Activated CD4-positive, alpha-beta T cell treated with anti-CD3 and anti-CD28 coated beads for 24 hours (primary cell): ENCODE measurements around the gene ARHGEF40.

Experiments
- DNase-seq, 2 donors: peaks; one replicate each; pipeline ENCODE4 v3.0.0-alpha.2; 2020; ENCODE audit warnings: low read depth in 2 of 2

Gene ARHGEF40

DNA sequence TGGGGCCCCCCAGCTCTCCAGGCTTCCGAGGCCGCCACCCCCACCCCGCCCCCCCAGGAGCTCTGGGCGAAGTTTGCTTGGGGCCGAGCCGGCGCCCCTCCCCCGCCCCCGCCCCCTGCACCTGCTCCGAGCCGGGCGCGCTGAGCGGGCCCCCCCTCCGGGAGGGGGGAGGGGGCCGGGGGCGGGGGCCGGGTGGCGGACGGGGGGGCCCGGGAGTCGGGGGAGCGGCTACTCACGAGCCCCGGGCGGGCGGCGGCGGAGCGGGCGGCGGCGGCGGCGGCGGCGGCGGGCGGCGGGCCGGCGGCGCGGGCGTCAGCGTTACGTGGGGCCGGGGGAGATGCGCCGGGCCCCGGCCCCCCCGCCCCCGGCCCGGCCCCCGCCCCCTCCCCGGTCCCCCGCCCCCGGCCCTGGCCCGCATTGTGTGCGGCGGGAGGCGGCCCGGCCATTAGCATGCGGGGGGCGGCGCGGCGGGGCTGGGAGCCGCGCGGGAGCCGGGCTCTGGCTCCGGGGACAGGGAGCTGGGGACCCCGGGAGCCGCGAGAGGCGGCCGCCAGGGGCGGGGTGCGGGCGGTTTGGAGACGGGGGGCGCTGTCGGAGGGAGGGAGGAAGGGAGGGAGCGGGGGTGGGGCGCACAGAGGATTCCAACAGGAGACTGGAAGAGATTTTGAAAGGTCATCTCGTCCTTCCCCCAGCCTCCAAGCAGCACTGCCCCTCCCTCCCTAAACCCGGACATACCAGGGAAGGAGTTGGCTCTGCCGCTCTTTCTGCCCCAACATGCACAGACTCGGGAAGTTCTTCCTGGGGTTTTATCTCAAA, 28.2 kb downstream of the ARHGEF40 start, which contains the start of gene ZNF219:
TSS of gene ZNF219 (minus strand) at position 580 of the 816 bp plus-strand sequence. CDS start 5,064 bp downstream, outside the sequence.
- no peak for DNase-seq

DNA sequence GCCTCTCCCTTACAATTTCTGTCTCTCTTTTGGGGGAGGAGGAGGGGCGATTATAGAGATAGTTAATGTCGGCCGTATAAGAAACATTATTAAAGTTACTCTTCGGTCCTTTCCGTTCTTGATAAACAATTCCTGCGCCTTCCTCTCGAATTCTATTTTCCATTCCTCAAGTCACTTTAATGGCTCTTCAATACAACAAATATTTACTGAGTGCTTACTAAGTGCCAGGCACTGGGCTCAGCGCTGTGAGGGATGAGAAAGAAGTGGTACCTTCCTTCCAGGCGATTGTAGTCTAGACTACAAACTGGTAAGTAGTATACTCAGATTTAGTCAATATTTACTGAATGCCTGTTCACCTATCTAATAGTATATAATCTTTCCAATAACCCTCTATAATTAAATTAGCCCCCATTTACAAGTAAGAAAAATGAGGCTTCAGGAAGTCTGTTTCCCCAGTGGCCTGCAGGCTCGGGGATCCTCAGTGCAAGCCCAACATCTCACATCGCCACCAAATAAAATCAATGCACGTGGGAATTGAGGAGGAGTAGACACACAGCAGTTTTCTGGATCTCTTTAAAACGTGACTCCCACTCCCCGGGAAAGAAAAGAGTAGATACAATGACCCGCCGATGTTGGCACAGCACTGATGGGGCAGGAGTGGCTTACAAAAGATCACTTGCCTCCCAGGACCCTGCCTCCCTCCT, 28.9 kb downstream of the ARHGEF40 start:
- DNase-seq: no peak

DNA sequence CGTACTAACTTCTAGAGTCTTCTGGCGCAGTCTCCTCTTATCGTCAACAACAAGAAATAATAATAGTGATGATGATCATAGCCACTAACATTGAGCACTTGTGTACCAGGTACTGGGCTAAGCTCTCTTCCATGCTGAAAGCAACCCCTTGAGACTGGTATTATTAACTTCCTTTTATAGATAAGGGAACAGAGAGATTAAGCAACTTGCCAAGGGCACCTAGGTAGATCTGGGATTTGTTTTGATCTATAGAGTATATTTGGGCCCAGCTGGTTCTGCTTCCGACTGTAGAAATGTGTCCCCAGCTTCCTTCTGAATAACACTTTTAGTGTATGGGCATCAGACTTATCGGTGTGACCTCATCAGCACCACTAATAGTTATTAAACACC, 29.5 kb downstream of the ARHGEF40 start:
- DNase-seq: no peak

DNA sequence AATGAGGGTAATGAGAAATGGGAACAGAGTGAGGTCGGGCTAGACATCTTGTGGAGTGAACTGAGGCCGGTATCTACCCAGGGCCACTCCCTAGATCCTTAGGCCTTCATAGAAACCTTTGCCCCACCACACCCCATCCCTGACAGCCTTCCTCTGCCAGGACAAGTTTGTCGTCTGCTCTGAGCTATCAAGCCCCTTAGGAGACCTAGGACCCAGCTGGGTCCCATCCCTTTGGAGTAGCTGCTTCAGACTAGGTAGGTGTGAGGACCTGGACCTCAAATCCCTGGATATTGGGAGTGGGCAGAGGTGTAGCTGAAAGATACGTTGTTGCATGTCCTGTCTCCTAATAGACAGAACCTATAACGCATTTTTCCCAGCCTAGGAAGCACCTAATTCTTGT, 30.8 kb downstream of the ARHGEF40 start, which contains the start of gene TMEM253:
TSS of gene TMEM253 (plus strand) at position 136 of the 400 bp plus-strand sequence. CDS start 278 bp downstream, outside the sequence.
- no peak for DNase-seq

DNA sequence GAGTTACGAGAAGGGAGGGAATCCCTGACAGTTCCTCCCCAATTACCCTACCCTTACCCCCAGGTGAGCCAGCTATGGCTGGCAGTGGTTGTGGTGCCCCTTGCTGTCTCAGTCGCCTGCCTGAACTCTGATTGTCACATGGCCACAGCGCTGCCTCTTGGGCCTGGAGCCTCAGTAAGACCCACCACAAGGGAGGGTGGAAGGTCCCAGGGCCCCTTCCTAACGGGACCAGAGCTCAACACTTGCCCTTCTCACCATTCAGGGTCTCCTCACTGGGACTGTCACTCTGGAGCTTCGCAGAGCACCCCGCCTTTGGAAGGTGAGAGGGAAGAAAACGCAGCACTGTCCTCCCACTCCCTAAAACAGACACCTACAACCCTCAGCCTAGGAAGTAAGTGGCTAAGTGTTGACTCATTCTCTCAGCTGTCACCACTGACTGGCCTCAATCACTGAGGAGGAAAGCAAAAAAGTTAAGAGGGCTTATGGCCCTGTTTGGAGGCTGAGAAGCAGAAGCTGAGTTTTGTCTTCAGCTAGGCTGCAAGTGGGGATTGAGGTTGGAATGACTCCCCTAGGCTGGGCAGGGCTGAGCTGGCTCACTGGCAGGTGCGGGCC, 31.8 kb downstream of the ARHGEF40 start:
- no peak for DNase-seq

DNA sequence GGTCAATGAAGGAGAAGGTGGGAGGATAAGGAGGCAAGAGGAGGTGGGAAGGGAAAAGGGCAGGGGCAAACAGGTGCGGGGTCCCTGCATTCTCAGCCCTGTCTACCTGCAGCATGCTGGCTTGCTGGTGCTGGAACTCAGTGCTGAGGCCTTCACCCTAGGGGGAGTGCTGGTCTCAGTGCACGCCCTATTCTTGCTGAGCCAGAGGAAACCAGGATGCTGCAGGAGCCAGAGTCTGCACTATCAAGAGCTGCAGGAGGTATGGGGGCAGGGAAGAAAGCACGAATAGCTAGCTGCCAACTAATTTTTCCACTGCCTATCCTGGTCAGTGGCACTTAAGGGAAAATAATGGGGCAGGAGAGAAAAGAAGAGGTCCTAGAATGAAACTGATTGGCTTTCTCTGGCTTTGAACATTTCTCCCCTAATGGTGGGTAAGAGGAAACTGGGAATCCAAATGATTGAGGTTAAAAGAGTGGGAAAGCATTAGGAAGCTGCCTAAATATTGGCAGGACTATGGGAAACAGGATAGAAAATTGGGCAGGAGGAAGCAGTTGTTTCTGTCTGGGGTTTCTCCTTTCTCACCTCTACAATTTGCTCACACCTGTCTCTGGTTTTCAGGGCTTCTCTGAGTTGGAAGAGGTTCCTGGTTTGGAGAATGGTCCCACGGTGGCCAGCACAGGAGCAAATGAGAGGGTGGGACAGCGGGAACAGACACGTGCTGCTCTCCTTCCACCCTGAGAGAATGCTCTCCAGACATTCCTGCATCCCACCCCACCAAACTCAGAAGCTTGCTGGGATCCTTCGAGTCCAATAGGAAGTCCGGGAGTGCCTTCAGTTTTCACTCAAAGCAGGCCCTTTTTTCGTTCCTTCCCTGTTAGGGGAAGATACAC, 32.7 kb downstream of the ARHGEF40 start:
- DNase-seq: no peak

DNA sequence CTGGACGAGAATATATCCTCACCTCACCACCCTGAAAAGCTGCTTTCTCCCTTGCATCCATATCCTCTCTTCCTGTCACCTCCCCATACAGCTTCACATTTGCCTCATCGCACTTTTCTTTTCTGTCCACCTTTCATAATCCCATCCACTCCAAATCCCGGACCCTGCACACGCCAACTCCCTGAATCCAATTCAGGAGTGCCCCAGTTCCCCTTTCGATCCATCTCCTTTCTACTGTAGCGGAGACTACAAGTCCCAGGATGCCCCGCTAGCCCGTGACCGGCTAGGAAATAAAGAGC, 33.3 kb downstream of the ARHGEF40 start:
- no peak for DNase-seq

DNA sequence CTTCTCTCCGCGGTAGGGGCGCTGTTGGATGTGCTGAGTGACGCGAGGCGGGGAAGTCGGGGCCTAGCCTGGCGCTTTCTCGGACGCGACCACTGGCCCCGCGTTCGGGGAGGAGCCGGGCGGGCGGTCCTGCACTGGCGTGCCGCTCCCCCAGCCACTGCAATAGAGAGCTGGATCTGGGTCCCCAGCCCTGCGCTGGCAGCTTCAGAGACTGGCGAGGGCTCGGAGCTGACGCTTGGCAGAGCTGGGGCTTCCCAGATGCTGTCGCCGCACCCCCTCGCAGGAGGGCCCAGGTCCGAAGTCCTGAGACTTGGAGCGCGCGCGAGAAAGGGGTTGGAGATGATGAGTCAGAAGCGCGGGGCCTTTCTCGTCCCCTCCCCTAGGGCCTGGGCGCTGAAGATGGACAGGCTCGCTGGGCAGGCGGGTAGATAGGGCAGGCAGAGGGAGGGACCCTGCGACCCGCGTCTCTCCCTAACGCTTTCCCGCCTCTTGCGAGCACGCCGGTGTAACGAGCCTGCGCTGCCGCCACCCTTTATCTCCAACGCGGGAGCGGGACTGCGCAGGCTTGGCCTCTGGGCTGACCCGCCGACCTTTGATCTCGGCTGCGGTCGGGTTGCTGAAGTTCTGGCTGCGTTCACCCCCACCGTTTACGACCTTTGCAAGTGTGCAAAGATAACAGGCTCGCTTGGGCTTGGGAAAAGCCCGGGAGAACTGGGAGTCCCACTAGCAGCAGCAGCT, 33.8 kb downstream of the ARHGEF40 start:
- DNase-seq: peak; percentile 88 to 93

DNA sequence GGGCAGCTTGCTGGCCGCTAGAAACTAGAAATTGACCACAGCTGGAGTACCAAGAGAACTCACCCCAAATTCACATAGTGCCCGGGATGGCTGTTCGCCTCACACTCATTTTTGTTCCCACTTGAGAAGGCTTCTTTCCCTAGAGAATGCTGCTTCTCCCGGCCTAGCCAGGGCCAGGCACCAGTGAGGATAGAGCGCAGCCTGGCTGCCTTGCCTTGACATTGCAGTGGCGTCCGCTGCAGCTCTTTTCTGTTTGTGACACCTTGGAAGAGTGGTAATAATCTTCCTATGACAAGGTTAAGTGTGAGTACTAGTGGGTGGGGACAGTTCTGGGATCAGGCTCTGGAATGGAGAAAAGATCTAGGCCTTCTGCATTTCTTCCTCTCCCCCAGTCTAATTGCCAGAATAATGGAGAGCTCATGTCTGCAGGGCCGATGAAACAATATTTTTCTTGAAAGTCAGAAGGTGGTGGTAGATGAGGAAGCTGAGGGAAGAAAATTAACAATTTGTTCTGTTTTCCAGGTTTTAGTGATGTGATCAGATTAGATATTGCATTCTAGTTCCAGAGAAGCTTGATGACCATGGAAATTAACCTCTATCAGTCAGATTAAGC, 34.5 kb downstream of the ARHGEF40 start:
- peak; percentile 45 to 51 for DNase-seq

DNA sequence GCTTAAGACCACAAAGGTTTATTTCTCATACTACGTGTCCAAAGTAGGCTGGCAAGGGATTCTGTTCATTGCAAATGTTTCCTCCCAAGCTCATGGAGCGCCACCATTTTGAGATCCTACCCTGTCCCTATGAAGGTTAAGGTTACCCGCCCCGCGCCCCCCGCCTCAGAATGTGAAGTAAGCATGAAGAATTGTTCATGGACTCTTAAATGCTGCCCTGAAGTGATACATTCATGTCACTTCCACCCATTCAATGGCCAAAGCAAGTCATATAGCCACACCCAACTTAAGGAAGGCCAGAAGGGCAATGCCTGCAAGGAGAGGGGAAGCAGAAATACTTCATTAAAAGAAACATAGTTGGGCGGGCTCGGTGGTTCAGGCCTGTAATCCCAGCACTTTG, 35.0 kb downstream of the ARHGEF40 start:
- DNase-seq: no peak

DNA sequence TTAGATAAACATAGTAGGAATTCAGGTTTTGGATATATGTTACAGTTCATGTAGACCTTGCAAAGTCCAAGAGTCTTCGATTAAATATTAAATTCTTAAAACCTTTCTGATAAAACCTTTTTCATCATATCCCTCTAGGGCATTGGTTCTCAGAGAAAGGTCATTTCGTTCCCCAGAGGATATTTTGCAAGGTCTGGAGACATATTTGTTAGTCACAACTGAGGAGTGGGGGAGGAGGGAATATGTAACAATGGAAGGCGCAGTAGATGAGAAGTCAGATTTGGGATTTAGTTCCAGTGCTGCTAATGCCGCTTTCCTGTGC, 36.0 kb downstream of the ARHGEF40 start:
- no peak for DNase-seq

DNA sequence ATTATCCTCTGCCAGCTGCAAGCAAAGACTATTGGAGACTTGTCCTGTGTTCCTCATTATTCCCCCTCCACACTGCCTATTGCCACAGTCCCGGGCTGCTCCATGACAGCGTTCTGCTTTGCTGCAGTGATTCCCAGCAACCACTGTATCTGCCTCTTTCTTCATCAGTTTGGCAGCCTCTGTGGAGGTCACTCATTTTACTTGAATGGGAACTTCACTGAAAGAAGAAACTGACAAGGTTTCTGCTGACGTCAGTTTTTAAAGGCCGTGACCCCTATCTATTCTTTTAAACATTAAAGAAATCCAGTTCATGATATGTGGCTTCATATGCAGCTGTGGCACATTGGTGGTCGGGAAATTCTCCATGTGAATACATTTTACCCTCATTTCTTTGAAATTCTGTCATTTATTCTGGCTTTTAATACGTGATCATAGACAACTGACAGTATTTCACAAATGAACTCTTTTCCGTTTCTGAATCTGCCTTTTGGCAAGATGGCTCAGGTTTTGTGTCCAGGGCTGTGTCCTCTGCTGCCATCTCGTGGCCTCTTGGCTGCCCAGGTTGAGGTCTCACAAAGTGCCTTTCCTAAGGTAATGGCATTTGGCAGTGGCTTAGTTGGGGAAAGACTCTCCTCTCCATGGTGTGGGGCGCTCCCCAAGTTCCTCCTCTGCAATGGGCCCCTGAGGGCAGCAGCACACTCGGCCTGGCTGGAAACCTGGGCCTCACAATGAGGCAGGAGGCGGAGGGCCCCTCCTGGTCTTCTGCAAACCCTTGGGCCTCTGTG, 36.6 kb downstream of the ARHGEF40 start:
- peak; percentile 62 to 67 for DNase-seq

DNA sequence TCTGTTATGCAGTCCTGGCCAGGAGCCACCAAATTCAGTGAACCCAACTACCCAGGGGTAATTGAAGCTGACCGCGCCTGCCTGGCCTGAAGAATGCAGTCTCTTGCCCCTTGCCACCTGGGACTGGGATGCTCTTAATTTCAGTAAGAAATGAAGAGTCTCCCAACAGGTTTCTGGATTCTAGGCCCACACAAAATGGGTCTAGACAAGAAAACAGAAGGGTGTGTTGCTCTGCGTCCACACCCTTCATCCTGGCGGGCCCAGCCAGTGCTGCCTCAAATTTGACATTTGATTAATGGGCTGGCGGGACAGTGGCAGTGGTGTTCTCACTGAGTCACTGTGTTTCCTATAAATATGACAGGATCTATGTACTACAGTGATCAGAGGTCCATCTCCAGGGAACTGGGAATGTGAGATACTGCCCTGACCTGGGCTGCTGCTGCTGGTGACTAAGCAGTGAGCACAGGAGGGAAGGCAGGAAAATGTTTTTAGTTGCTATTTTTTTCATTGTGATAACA, 37.2 kb downstream of the ARHGEF40 start:
- DNase-seq: no peak

DNA sequence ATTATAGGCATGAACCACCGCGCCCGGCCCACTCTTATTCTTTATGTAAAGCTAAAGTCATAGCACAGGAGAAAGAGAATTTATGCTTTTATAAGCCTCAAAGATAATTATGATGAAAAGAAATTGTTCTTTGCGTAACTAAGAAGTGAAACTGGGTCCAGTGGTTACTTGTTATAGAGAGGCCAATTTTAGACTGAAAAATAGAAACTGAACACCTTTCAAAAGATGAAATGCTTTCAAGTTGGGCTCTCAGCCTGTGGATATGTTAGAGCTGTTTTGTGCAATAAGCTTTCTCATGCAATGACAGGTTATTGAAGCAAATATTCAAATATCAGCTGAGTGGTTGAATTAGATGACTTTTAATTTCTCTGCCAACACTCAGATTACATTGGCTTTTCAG, 38.7 kb downstream of the ARHGEF40 start:
- no peak for DNase-seq

DNA sequence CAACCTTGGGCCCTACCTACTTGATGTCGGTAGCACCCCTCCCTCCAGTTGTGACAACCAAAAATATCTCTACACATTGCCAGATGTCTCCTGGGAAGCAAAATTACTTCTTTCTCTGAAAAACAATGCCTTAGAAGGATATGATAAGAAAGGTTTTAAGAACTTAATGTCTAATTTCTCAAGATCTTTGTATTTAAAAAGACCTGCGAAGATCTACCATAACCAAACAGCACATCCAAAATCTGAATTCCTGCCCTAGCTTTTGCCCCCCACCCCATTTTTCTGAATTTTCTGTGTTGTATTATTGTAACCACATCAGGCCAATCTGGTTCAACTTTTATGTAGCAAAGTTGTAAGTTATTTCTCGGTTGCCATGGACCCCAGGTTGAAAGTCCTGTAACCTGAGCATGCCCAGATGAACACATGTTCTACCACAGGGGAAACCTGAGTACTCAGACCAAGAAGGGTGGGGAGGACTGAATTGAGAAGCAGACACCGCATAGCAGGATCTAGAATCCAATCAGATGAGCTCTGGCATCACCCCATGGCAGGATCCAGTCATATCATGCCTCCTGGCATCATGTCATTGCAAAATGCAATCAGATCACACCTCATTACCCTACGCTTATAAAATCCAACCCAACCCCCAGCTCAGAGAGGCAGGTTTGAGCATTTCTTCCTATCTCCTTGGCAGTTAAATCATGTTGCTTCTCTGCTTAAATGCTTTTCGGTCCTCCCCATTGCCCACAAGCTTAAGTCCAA, 39.5 kb downstream of the ARHGEF40 start:
- no peak for DNase-seq

DNA sequence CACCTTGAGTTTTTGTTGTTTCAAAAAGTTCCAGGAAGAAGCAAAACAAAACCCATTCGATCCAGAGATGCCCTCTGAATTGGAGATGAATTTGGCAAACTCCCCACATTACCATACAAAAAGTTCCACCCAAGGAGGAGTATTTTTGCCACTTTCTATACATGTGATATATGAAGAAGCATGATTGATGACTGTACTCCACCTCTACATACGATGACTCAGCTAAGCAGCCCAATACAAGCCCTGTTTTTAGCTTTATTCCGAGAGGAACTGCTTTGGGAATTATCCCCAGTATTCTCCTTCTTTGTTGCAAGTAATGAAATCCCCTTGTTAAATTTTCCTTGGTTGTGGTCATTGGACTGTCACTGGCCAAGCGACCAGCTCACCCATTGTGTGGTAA, 42.2 kb downstream of the ARHGEF40 start:
- no peak for DNase-seq

DNA sequence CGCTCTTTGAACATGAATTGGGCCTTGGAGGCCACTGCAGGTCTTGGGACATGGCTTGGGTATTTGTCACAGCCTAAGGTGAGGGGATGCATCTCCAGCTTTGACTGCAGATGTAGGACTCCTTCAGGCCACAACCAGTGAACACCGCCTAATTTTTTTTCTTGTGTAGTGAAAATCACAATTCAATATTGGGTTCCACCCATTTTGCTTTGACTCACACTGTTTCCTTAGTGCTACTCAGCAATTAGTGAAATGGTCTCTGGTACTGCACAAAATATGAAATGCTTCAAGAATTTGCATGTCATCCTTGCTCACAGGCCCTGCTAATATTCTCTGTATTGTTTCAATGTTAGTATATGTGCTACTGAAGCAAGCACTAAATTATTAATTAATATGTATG, 43.3 kb downstream of the ARHGEF40 start:
- no peak for DNase-seq

DNA sequence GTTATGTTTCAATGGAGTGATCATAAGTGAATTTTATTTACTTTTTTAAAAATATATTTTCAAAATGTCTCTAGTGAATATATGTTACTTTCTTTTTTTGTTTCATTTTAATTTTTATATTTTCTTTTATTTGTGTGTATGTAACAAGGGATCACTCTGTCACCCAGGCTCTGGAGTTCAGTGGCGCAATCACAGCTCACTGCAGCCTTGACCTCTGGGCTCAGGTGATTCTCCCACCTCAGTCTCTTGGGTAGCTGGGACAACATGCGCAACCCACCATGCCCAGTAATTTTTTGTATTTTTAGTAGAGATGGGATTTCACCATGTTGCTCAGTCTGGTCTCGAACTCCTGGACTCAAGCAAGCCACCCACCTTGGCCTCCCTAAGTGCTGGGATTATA, 48.8 kb downstream of the ARHGEF40 start:
- no peak for DNase-seq

DNA sequence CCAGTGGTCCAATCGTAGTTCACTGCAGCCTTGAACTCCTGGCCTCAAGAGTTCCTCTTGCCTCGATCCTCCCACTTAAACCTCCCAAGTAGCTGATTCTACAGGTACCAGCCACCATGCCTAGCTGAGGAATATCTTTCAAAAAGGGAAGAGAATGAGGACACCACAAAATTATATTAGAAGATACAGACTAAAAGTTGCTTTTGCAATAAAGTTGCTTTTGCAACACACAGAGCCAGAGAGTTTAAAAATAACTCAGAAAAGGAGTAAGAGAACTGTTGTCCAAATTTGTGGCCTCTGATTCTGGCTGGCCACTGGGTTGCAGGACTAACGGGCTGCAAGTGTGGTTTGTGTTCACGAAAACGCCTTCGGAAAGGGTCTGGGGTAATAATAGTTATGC, 50.6 kb downstream of the ARHGEF40 start:
- no peak for DNase-seq
